ENCODE measurements around the gene BACH1.

The BACH1 gene

DNA sequence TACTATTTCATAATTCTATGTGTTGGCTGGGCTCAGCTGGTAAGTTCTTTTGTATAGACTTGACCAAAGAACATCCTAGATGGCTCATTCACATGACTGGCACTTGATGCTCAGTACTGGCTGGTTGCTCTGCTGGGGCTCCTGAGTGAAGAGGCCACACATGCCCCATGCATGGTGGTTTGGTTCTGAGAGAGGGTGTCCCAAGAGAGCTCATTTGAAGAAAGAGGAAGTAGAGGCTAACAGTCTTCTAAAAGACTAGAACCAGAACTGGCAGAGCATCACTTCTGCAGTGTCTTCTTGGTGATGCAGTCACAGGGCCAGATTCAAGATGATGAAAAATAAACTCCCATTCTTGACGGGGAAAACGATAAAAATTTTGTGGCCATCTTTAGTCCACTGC is 5.2 kb upstream of the BACH1 start:
- H3K9ac ChIP-seq (ENCODE audit: low read length) = no peak overlapping the region
- no peak overlapping the region for H4K91ac ChIP-seq (ENCODE audit: low read depth, low read length)
- H3K79me1 ChIP-seq (ENCODE audit: low read length) = peaks cover 4% of the 10 kb centered on the region
- H3K79me2 ChIP-seq (ENCODE audit: control insufficient read depth, insufficient read depth, low read length, poor library complexity) = peaks cover 2% of the 10 kb centered on the region
- H3K27ac ChIP-seq (ENCODE audit: low read depth, low read length) = no peak overlapping the region
- H4K8ac ChIP-seq (ENCODE audit: low read depth, low read length) = no peak overlapping the region
- no peak overlapping the region for H2BK12ac ChIP-seq (ENCODE audit: low read length)
- no peak overlapping the region for H2AK5ac ChIP-seq (ENCODE audit: low read length)
- H3K18ac ChIP-seq (ENCODE audit: low read length) = no peak overlapping the region
- no peak overlapping the region for H3K23ac ChIP-seq (ENCODE audit: low read length)
- no peak overlapping the region for H2BK120ac ChIP-seq (ENCODE audit: insufficient read depth, low read length, poor library complexity)
- H3K36me3 ChIP-seq (ENCODE audit: control insufficient read depth in 1 of 2, insufficient read depth in 2 of 2, low read length in 2 of 2) = no peaks in the 10 kb centered on the region
- WGBS (ENCODE audit: extremely low coverage, insufficient coverage, insufficient read length) = no CpG with 5 or more reads among the region's 2 CpGs
- no peak overlapping the region for H3K4me2 ChIP-seq (ENCODE audit: low read length)
- H3K14ac ChIP-seq (ENCODE audit: low read length) = no peak overlapping the region
- DNase-seq = no peak
- no peak overlapping the region for H2BK5ac ChIP-seq (ENCODE audit: low read depth, low read length, poor library complexity)
- H3K9me3 ChIP-seq (ENCODE audit: insufficient read depth, low read depth, low read length) = no peaks in the 10 kb centered on the region
- peaks cover 3 to 6% of the 10 kb centered on the region in 2 experiments for H3K4me1 ChIP-seq (ENCODE audit: control insufficient read depth in 1 of 2, insufficient read depth in 2 of 2, low read length in 2 of 2)
- H2AFZ ChIP-seq (ENCODE audit: insufficient read depth, low read length, poor library complexity) = no peak overlapping the region
- H4K12ac ChIP-seq (ENCODE audit: low read depth, low read length) = no peak overlapping the region
- H3K4ac ChIP-seq (ENCODE audit: low read depth, low read length) = no peak overlapping the region
- no peaks in the 10 kb centered on the region for H3K27me3 ChIP-seq (ENCODE audit: insufficient read depth, low read length)
- H3K4me3 ChIP-seq (ENCODE audit: low read depth, low read length) = no peak overlapping the region

DNA sequence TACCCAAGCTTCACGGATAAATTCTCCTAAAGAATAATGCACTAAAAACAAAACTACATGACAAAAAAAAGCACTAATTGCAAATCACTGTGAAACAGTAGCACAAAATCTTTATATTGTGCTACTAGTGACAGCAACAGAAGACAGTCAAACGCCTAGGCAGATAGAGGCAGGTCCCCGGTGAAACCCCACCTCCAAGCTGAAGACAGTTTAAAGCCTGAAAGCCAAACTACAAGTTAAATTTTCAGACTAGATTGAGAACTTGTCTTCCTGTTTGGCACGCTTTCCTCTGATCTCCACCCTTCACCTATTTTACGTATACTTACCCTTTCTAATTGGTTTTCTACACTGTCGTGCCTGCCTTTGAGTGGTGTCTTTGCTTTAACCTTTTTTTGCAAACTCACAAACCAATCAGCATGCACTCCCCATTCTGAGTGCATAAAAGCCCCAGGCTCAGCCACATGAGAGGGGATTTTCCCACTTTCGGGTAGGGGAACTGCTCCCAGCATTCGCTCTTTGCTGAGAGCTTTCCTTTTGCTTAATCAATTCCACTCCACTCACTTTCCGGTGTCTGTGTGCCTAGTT is 3.6 kb upstream of the BACH1 start:
- Histone ChIP-seq H3K79me1 (ENCODE audit: low read length) (peaks cover 12% of the 10 kb centered on the region), H3K27me3 (ENCODE audit: insufficient read depth, low read length) (no peaks in the 10 kb centered on the region), H2AK5ac (ENCODE audit: low read length) (no peak overlapping the region), H3K4ac (ENCODE audit: low read depth, low read length) (no peak overlapping the region), H3K23ac (ENCODE audit: low read length) (no peak overlapping the region), H2AFZ (ENCODE audit: insufficient read depth, low read length, poor library complexity) (no peak overlapping the region), H3K79me2 (ENCODE audit: control insufficient read depth, insufficient read depth, low read length, poor library complexity) (peaks cover 10% of the 10 kb centered on the region), H3K18ac (ENCODE audit: low read length) (no peak overlapping the region), H3K4me2 (ENCODE audit: low read length) (no peak overlapping the region), H3K27ac (ENCODE audit: low read depth, low read length) (no peak overlapping the region), H2BK5ac (ENCODE audit: low read depth, low read length, poor library complexity) (no peak overlapping the region), H3K4me1 (ENCODE audit: control insufficient read depth in 1 of 2, insufficient read depth in 2 of 2, low read length in 2 of 2) (peaks cover 3 to 6% of the 10 kb centered on the region in 2 experiments), H4K12ac (ENCODE audit: low read depth, low read length) (no peak overlapping the region), H2BK12ac (ENCODE audit: low read length) (no peak overlapping the region), H3K9ac (ENCODE audit: low read length) (no peak overlapping the region), H3K14ac (ENCODE audit: low read length) (no peak overlapping the region), H3K36me3 (ENCODE audit: control insufficient read depth in 1 of 2, insufficient read depth in 2 of 2, low read length in 2 of 2) (no peaks in the 10 kb centered on the region), H2BK120ac (ENCODE audit: insufficient read depth, low read length, poor library complexity) (no peak overlapping the region), H4K91ac (ENCODE audit: low read depth, low read length) (no peak overlapping the region), H3K4me3 (ENCODE audit: low read depth, low read length) (no peak overlapping the region), H4K8ac (ENCODE audit: low read depth, low read length) (no peak overlapping the region), H3K9me3 (ENCODE audit: insufficient read depth, low read depth, low read length) (no peaks in the 10 kb centered on the region)
- no peak for DNase-seq
- no CpG with 5 or more reads among the region's 9 CpGs for WGBS (ENCODE audit: extremely low coverage, insufficient coverage, insufficient read length)

DNA sequence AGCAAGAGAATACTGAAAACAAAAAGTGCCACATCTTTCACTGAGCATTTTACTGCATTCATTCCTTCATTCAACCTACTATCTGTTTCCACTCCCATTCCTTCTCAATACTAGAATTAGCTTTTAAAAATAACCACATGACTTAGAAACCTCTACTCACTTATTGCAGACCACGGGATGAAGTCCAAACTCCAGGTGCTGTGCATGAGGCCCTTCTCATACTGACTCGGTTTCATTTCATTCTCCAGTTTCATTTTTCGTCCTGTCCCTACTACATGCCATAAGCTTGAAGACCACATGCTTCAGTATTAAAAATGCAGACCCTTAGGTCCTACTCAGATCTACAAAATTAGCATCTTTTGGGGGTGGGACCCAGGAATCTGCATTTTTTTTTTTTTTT is 2.3 kb upstream of the BACH1 start:
- no peak overlapping the region for H3K4me3 ChIP-seq (ENCODE audit: low read depth, low read length)
- no peak overlapping the region for H3K4me2 ChIP-seq (ENCODE audit: low read length)
- WGBS (ENCODE audit: extremely low coverage, insufficient coverage, insufficient read length) = no CpG with 5 or more reads among the region's 3 CpGs
- H4K91ac ChIP-seq (ENCODE audit: low read depth, low read length) = no peak overlapping the region
- no peak overlapping the region for H3K27ac ChIP-seq (ENCODE audit: low read depth, low read length)
- H3K36me3 ChIP-seq (ENCODE audit: control insufficient read depth in 1 of 2, insufficient read depth in 2 of 2, low read length in 2 of 2) = no peaks in the 10 kb centered on the region
- no peak overlapping the region for H3K9ac ChIP-seq (ENCODE audit: low read length)
- peaks cover 5 to 6% of the 10 kb centered on the region in 2 experiments for H3K4me1 ChIP-seq (ENCODE audit: control insufficient read depth in 1 of 2, insufficient read depth in 2 of 2, low read length in 2 of 2)
- no peak overlapping the region for H2BK5ac ChIP-seq (ENCODE audit: low read depth, low read length, poor library complexity)
- no peak for DNase-seq
- no peak overlapping the region for H3K14ac ChIP-seq (ENCODE audit: low read length)
- H3K9me3 ChIP-seq (ENCODE audit: insufficient read depth, low read depth, low read length) = no peaks in the 10 kb centered on the region
- H2BK12ac ChIP-seq (ENCODE audit: low read length) = no peak overlapping the region
- H3K27me3 ChIP-seq (ENCODE audit: insufficient read depth, low read length) = no peaks in the 10 kb centered on the region
- H4K8ac ChIP-seq (ENCODE audit: low read depth, low read length) = no peak overlapping the region
- H4K12ac ChIP-seq (ENCODE audit: low read depth, low read length) = no peak overlapping the region
- peaks cover 10% of the 10 kb centered on the region for H3K79me2 ChIP-seq (ENCODE audit: control insufficient read depth, insufficient read depth, low read length, poor library complexity)
- H3K18ac ChIP-seq (ENCODE audit: low read length) = no peak overlapping the region
- no peak overlapping the region for H2AK5ac ChIP-seq (ENCODE audit: low read length)
- H3K23ac ChIP-seq (ENCODE audit: low read length) = no peak overlapping the region
- no peak overlapping the region for H3K4ac ChIP-seq (ENCODE audit: low read depth, low read length)
- H2BK120ac ChIP-seq (ENCODE audit: insufficient read depth, low read length, poor library complexity) = no peak overlapping the region
- H2AFZ ChIP-seq (ENCODE audit: insufficient read depth, low read length, poor library complexity) = no peak overlapping the region
- H3K79me1 ChIP-seq (ENCODE audit: low read length) = peaks cover 12% of the 10 kb centered on the region

DNA sequence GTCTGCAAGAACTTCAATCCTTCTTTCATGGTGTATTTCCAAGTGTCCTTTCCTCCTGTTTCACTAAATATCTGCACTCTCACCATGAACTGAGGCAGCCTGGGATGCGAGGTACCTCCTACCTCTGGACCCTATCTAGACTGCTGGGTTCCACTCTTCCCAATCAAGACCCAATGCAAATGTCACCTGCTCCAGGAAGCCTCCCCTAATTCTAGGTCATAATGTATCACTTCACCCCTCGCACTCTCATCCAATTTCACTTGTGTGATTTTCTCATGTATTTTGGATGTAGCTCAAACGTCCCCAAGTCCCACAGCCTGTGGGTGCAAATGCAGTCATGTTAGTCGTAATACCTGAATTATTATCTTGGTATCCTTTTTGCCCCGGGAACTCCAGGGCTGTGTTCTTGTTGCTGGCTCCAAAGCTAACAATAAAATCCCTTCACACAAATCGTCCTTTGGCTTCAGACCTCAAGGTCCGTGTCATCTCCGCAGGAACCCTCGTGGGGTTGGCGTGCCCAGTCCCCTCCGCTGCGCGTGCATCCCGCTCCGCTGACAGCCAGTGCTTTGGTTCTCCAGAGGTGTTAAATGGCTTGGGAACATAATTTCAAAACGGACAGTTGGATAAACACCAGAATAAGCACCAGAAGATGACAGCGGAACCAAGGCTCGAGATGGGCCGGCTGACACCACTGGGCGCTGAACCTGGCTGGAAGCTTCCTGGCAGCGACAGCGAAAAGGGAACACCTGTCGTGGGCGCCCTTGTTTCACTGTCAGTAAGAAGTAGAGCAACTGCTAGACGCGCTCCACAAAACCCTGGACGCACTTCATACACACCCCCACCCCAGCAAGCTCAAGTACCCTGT is 1.0 kb upstream of the BACH1 start:
- Histone ChIP-seq H2AK5ac (ENCODE audit: low read length) (peak overlapping the region; percentile 66), H3K18ac (ENCODE audit: low read length) (peak overlapping the region; percentile 90), H3K9ac (ENCODE audit: low read length) (no peak overlapping the region), H2AFZ (ENCODE audit: insufficient read depth, low read length, poor library complexity) (peak overlapping the region; percentile 82), H3K14ac (ENCODE audit: low read length) (peak overlapping the region; percentile 82), H3K36me3 (ENCODE audit: control insufficient read depth in 1 of 2, insufficient read depth in 2 of 2, low read length in 2 of 2) (no peaks in the 10 kb centered on the region), H3K4ac (ENCODE audit: low read depth, low read length) (peak overlapping the region; percentile 38), H3K4me1 (ENCODE audit: control insufficient read depth in 1 of 2, insufficient read depth in 2 of 2, low read length in 2 of 2) (peaks cover 8% of the 10 kb centered on the region in 2 experiments), H2BK12ac (ENCODE audit: low read length) (no peak overlapping the region), H4K91ac (ENCODE audit: low read depth, low read length) (peak overlapping the region; percentile 47), H3K9me3 (ENCODE audit: insufficient read depth, low read depth, low read length) (no peaks in the 10 kb centered on the region), H2BK5ac (ENCODE audit: low read depth, low read length, poor library complexity) (no peak overlapping the region), H3K23ac (ENCODE audit: low read length) (no peak overlapping the region), H2BK120ac (ENCODE audit: insufficient read depth, low read length, poor library complexity) (peak overlapping the region; percentile 54), H3K27ac (ENCODE audit: low read depth, low read length) (no peak overlapping the region), H3K4me3 (ENCODE audit: low read depth, low read length) (peak overlapping the region; percentile 76), H3K4me2 (ENCODE audit: low read length) (peak overlapping the region; percentile 80), H4K12ac (ENCODE audit: low read depth, low read length) (peak overlapping the region; percentile 13), H3K79me1 (ENCODE audit: low read length) (peaks cover 12% of the 10 kb centered on the region), H4K8ac (ENCODE audit: low read depth, low read length) (peak overlapping the region; percentile 88), H3K27me3 (ENCODE audit: insufficient read depth, low read length) (no peaks in the 10 kb centered on the region), H3K79me2 (ENCODE audit: control insufficient read depth, insufficient read depth, low read length, poor library complexity) (peaks cover 10% of the 10 kb centered on the region)
- no CpG with 5 or more reads among the region's 27 CpGs for WGBS (ENCODE audit: extremely low coverage, insufficient coverage, insufficient read length)
- no peak for DNase-seq

All from trophoblast cell (in vitro differentiated cells and primary cell).